ENCODE results near the gene NEDD8.

The NEDD8 gene

DNA sequence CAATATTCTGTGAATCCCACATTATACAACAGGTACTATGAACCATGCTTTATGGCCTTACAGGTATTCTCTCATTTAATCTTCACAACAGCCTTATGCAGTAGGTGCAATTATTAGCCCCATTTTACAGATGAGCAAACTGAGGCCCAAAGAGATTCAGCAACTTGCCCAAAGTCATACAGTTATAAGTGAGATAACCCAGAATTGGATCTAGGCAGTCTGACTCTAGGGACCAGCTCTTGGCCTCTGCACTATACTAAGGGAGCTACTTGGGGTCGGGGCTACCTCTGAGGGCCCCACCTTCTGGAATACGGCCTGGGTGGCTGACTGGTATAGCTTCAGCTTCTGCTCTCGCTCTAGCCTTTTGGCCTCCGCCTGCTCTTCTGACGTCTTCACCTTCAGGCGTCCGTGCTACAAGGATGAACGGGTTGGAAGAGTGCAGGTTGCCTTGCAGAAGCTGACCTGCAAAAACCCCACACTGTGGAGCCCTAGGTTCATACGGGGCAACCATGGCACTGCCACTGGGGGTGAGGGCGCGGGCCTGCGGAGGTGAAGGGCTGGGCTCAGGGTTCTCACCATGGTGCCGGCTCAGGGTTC lies 38.5 kb upstream of the NEDD8 start:
- no peak for DNase-seq (ENCODE audit: low spot score)
- TF ChIP-seq, protein P1, sequence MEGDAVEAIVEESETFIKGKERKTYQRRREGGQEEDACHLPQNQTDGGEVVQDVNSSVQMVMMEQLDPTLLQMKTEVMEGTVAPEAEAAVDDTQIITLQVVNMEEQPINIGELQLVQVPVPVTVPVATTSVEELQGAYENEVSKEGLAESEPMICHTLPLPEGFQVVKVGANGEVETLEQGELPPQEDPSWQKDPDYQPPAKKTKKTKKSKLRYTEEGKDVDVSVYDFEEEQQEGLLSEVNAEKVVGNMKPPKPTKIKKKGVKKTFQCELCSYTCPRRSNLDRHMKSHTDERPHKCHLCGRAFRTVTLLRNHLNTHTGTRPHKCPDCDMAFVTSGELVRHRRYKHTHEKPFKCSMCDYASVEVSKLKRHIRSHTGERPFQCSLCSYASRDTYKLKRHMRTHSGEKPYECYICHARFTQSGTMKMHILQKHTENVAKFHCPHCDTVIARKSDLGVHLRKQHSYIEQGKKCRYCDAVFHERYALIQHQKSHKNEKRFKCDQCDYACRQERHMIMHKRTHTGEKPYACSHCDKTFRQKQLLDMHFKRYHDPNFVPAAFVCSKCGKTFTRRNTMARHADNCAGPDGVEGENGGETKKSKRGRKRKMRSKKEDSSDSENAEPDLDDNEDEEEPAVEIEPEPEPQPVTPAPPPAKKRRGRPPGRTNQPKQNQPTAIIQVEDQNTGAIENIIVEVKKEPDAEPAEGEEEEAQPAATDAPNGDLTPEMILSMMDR (IDR thresholded peaks at IDR 0.05; ENCODE audit: extremely low read depth, missing control alignments), result no peak

DNA sequence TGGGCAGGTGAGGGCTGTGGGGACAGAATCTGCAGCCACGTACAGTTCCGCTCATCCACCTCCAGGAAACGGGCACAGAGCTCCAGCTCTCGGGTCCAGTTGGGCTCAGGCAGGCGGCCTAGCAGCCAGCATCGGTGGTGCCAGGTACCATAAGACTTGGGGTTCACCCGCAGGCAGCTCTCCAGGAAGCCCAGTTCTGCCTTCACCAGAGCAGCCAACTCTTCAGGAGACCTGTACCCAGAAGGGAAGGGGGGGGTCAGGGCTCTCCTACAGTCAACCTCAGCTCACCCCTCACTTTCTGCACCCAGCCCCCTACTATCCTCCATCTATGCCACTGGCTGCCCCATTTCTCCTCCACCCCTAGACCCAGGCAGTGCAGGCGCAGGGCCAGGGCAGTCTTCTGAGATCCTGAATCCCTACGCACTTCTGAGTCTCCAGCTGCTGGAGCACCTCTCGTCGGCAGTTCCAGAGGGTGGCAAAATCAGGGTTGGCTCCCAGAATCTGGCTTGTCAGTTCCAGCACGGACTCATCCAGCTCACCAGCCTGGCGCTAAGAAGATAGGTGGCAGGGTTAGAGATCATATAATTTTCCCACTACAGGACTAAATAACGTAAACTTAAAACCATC lies 37.9 kb upstream of the NEDD8 start:
- TF ChIP-seq, protein P1 (IDR thresholded peaks at IDR 0.05; ENCODE audit: extremely low read depth, missing control alignments), result no peak

DNA sequence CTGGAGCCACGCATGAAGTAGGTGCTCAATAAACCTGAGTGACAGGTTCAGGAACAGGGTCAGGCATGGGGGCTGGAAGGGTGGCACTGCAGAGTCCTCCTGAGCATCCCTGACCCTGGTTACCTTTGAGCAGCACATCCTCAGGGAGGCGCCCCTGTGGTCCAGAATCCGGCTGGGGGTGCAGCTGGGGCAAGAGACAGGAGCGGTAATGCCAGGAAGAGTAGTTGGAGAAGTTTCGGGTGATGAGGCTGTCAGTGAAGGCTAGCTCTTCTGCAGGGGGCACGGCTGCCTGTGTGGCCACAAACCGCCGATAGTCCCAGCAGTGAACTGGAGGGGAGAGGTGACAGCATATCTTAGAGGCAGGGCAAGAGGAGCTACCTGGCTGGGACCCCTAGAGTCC lies 37.2 kb upstream of the NEDD8 start:
- TF ChIP-seq, protein P1 (IDR thresholded peaks at IDR 0.05; ENCODE audit: extremely low read depth, missing control alignments), result no peak
- no peak for DNase-seq (ENCODE audit: low spot score)

More for the DNA sequence above, 37.9 kb upstream of the NEDD8 start:
- DNase-seq (ENCODE audit: low spot score), result no peak

DNA sequence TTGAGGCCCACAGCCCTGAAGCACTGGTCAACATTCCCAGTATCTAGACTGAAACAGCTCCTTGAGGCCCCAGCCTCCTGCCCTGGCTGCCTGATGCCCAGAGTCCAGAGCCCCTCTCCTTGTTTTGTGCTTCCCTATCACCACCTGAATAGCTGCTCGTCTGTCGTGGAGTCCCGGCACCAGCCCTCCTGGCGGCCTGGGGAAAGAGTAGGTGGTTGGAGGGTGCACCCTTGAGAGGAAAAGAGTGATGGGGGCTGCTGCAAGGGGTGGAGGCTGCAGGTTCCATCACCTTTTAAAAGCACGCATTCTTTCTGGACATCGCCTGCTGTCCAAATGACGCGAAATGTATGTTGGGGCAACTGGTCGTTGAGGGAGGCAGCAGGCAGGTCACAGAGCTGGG lies 36.1 kb upstream of the NEDD8 start:
- TF ChIP-seq, protein P1 (IDR thresholded peaks at IDR 0.05; ENCODE audit: extremely low read depth, missing control alignments), result no peak
- no peak for DNase-seq (ENCODE audit: low spot score)

DNA sequence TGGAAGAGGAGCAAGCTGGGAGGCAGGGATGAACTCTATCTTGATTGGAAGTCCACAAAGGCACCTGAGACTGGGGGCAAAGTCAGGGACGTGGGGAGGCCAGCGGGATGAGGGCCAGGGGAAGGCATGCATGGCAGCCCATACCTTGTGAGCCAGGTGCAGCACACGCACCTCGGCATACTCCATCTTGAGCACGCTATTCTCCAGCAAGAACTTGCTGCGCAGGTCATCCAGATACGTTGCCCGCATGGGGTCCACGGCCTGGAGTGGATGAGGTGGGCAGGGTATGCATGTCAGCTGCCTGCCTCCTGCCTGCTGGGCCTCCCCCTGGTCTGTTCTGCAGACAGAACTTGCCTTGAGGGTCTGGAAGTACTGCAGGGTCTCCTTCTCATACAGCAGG lies 35.3 kb upstream of the NEDD8 start:
- DNase-seq (ENCODE audit: low spot score), result no peak
- TF ChIP-seq, protein P1 (IDR thresholded peaks at IDR 0.05; ENCODE audit: extremely low read depth, missing control alignments), result no peak

DNA sequence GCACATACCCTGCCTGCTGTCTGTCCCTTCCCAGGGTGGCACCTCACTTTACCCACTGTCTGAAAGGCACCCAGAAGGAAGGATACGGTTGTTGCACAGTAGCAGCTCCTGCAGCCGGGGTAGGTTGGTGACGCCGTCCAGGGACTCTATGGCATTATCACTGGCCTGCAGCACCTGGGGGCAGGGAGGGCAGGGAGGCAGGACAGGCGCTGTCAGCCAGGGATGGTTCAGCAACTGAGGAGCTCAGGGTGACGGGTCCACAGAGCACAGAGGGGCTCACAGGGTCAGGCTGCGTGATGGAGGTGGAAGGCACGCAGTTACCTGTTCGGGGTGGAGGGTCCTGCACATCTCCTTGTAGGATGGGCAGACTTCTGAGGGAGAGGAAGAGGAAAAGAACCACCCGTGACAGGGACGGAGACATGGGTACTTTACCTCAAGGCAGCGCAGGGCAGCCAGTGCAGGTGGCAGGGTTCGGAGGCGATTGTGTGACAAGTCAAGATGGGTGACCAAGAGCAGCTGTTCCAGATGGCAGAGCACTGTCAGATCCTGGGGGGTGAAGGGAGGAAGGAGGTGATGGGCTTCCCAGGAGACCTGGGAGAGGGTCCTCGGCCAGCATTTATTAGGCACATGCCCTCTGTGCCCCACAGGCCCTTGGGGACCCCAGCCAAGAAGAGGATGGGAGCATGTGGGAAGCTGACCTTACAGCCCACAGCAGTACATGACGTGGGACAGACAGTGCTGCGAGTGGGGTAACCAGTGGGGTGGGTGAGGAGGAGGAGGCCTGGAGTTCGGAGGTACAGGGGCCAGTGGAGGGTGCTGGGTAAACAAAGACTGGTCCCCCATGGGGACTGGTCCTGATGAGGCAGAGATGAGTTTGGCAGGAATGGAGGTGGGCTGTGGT lies 34.4 kb upstream of the NEDD8 start:
- TF ChIP-seq, protein P1 (IDR thresholded peaks at IDR 0.05; ENCODE audit: extremely low read depth, missing control alignments), result no peak
- DNase-seq (ENCODE audit: low spot score), result no peak

DNA sequence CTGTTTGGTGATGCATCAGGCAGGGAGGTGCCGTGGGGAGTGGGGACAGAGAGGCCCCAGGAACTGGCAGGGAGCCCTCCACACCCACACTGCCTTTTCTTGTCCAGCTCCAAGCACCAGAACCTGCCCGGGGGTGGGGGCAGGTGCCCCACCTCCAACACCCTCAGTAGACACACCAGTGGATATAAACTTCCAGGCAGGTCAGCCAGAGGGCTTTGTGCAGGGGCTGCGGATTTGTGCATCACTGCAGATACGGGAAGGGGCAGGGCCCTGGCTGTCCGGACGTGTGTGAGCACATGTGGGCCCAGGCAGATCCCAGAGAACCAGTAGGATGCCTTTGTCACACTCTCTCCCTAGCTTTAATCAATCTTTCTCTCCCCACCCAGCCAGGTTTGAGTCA lies 32.1 kb upstream of the NEDD8 start:
- TF ChIP-seq, protein P1 (IDR thresholded peaks at IDR 0.05; ENCODE audit: extremely low read depth, missing control alignments), result no peak
- no peak for DNase-seq (ENCODE audit: low spot score)
